Measurements from ENCODE around the gene CNR1. TPM values are rescaled to one million over a fixed set of nuclear protein-coding genes. Genes with fewer than 3 reads are reported as not detected.

CNR1 gene
- total RNA-seq, 4 donors from 2014 or later, result 6.4 to 16.1 (median 9.5) TPM

- TF ChIP-seq POLR2A (IDR thresholded peaks at IDR 0.05) (no peak), POLR2AphosphoS5 (IDR thresholded peaks at IDR 0.05) (no peak), EP300 (IDR thresholded peaks at IDR 0.05; ENCODE audit: low read depth) (no peak)
- TF ChIP-seq, protein P1, sequence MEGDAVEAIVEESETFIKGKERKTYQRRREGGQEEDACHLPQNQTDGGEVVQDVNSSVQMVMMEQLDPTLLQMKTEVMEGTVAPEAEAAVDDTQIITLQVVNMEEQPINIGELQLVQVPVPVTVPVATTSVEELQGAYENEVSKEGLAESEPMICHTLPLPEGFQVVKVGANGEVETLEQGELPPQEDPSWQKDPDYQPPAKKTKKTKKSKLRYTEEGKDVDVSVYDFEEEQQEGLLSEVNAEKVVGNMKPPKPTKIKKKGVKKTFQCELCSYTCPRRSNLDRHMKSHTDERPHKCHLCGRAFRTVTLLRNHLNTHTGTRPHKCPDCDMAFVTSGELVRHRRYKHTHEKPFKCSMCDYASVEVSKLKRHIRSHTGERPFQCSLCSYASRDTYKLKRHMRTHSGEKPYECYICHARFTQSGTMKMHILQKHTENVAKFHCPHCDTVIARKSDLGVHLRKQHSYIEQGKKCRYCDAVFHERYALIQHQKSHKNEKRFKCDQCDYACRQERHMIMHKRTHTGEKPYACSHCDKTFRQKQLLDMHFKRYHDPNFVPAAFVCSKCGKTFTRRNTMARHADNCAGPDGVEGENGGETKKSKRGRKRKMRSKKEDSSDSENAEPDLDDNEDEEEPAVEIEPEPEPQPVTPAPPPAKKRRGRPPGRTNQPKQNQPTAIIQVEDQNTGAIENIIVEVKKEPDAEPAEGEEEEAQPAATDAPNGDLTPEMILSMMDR (IDR thresholded peaks at IDR 0.05), result no peak
- H3K36me3 ChIP-seq, result no peaks in the 10 kb centered on the region
- in situ Hi-C loops (cut with MboI; ENCODE audit: low pct_ligation_motif_present in 1 of 4, low pct_unique_long_range_greater_than_20kb in 1 of 4, low sequenced_read_pairs in 3 of 4), result no loop called here
- intact Hi-C loops (cut with DNase I; ENCODE audit: low total_unique reads), result no loop called here
- H3K27me3 ChIP-seq, result no peaks in the 10 kb centered on the region
- no peak overlapping the region for H3K27ac ChIP-seq
- WGBS, 2 donors (ENCODE audit: low coverage in 1 of 2), result 71 to 86% methylated on average over 1 to 5 of the region's 5 CpGs
- H3K9me3 ChIP-seq, result no peaks in the 10 kb centered on the region
- H3K4me3 ChIP-seq, result no peak overlapping the region
- no peaks in the 10 kb centered on the region for H3K4me1 ChIP-seq
- DNase-seq, result no peak
These were observed 54.2 kb downstream of the CNR1 start for GRCh38 chr6:88111991-88112390.

- H3K27ac ChIP-seq, result no peak overlapping the region
- H3K4me1 ChIP-seq, result no peaks in the 10 kb centered on the region
- no peak for TF ChIP-seq POLR2A (IDR thresholded peaks at IDR 0.05)
- TF ChIP-seq POLR2AphosphoS5 (IDR thresholded peaks at IDR 0.05), result no peak
- TF ChIP-seq, protein P1 (IDR thresholded peaks at IDR 0.05), result no peak
- no peak for TF ChIP-seq EP300 (IDR thresholded peaks at IDR 0.05; ENCODE audit: low read depth)
- intact Hi-C loops (cut with DNase I; ENCODE audit: low total_unique reads) (no loop called here), in situ Hi-C loops (cut with MboI; ENCODE audit: low pct_ligation_motif_present in 1 of 4, low pct_unique_long_range_greater_than_20kb in 1 of 4, low sequenced_read_pairs in 3 of 4) (no loop called here)
- no peaks in the 10 kb centered on the region for H3K36me3 ChIP-seq
- H3K4me3 ChIP-seq, result no peak overlapping the region
- H3K9me3 ChIP-seq, result no peaks in the 10 kb centered on the region
- H3K27me3 ChIP-seq, result no peaks in the 10 kb centered on the region
- DNase-seq, result no peak
These were observed 58.9 kb downstream of the CNR1 start for GRCh38 chr6:88107241-88107640.

- WGBS, 2 donors (ENCODE audit: low coverage in 1 of 2), result 80 to 83% methylated on average over 7 of the region's 7 CpGs
- no peak for TF ChIP-seq POLR2A (IDR thresholded peaks at IDR 0.05)
- TF ChIP-seq, protein P1 (IDR thresholded peaks at IDR 0.05), result no peak
- TF ChIP-seq POLR2AphosphoS5 (IDR thresholded peaks at IDR 0.05), result no peak
- TF ChIP-seq EP300 (IDR thresholded peaks at IDR 0.05; ENCODE audit: low read depth), result no peak
- no peaks in the 10 kb centered on the region for H3K9me3 ChIP-seq
These were observed 60.3 kb downstream of the CNR1 start for GRCh38 chr6:88105741-88106340.

More at GRCh38 chr6:88105741-88106340, 60.3 kb downstream of the CNR1 start:
- DNase-seq, result no peak
- H3K27me3 ChIP-seq, result no peaks in the 10 kb centered on the region
- intact Hi-C loops (cut with DNase I; ENCODE audit: low total_unique reads), result no loop called here
- no peak overlapping the region for H3K4me3 ChIP-seq
- no peaks in the 10 kb centered on the region for H3K4me1 ChIP-seq
- no peak overlapping the region for H3K27ac ChIP-seq
- in situ Hi-C loops (cut with MboI; ENCODE audit: low pct_ligation_motif_present in 1 of 4, low pct_unique_long_range_greater_than_20kb in 1 of 4, low sequenced_read_pairs in 3 of 4), result no loop called here
- H3K36me3 ChIP-seq, result no peaks in the 10 kb centered on the region

Other genes starting within 250 kb of the CNR1 start
- gene SPACA1, start 118.5 kb downstream of the CNR1 start, total RNA-seq, result not detected

Data from transverse colon (tissue), 4 donors.